D721Med (cell line): ENCODE results near the gene ZNF577.
"Not testable (repeated sequence)": the region's sequence is repeated elsewhere in the genome, so short reads cannot be mapped to it uniquely, and the experiment has no call there.

Experiments used
- DNase-seq: peaks from one replicate; pipeline ENCODE4 v3.0.0; 2011; ENCODE audit warnings: low spot score; ENCODE audit not compliant: insufficient read length
- FAIRE-seq: peaks from 2 replicates; lab custom pipeline; 2011; peaks lifted over from hg19 to GRCh38; lab: Jason Lieb, UNC
- TF ChIP-seq, protein P1 (sequence below): IDR thresholded peaks from 2 replicates; pipeline ENCODE4 v1.5.1; 2012; ENCODE audit warnings: mild to moderate bottlenecking, control low read depth; ENCODE audit not compliant: insufficient read depth; ENCODE audit errors: missing control alignments

ZNF577 gene

DNA sequence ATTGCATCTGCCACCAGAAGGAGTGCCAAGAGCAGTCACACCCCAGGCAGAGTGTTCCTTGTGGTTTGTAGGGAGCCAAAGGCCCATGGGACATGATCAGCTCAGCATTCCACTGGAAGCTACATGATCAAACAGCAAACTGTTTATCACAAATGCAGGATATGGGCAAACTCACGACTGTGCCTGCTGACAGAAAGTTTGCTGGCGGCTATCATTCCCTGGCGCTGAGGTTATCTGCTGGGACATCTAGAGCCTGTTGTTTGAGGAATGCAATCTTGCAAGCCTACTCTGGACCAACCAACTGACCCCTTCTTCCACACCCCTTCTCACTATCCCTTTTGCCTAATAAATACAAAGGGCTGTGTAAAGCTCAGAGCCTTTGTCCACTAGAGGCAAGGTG lies 31.9 kb upstream of the ZNF577 start:
- no peak for DNase-seq
- TF ChIP-seq, protein P1, sequence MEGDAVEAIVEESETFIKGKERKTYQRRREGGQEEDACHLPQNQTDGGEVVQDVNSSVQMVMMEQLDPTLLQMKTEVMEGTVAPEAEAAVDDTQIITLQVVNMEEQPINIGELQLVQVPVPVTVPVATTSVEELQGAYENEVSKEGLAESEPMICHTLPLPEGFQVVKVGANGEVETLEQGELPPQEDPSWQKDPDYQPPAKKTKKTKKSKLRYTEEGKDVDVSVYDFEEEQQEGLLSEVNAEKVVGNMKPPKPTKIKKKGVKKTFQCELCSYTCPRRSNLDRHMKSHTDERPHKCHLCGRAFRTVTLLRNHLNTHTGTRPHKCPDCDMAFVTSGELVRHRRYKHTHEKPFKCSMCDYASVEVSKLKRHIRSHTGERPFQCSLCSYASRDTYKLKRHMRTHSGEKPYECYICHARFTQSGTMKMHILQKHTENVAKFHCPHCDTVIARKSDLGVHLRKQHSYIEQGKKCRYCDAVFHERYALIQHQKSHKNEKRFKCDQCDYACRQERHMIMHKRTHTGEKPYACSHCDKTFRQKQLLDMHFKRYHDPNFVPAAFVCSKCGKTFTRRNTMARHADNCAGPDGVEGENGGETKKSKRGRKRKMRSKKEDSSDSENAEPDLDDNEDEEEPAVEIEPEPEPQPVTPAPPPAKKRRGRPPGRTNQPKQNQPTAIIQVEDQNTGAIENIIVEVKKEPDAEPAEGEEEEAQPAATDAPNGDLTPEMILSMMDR = no peak
- no peak for FAIRE-seq

DNA sequence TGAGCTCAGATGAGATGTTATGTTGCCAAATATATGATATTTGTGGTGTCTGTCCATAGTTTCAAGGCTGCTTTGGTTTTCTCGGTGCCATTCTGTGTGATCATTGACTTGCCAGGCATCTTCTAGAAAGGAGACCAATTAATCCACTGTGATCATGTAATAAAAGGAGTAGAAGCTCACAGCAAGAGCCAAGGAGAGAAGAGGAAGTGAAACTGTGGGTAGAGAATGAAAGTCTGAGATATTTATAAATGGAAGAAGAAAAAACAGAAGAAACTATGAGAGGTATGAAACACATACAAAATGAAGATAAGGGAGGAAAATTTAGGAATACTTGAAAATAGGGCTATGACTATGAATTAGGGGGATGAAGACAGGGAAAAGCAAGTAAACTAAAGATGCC lies 28.4 kb upstream of the ZNF577 start:
- DNase-seq = no peak
- TF ChIP-seq, protein P1 = no peak
- FAIRE-seq = no peak

DNA sequence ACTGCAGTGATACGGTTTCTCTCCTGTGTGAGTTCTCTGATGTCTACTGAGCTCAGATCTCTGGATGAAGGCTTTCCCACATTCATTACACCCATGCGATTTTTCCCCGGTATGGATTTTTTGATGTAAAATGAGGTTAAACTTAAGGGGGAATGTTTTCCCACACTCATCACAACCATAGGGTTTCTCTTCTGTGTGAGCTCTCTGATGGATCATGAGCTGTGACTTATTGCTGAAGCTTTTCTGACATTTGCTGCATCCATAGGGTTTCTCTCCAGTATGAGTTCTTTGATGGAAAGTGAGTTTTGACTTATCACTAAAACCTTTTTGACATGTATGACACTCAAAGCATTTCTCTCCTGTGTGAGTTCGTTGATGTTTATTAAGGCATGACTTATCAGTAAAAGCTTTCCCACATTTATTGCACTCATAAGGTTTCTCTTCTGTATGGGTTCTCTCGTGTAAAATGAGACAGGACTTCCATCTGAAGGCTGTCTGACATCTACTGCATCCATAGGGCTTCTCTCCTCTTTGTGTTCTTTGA lies 27.6 kb upstream of the ZNF577 start:
- DNase-seq = no peak
- FAIRE-seq = no peak
- TF ChIP-seq, protein P1 = no peak

DNA sequence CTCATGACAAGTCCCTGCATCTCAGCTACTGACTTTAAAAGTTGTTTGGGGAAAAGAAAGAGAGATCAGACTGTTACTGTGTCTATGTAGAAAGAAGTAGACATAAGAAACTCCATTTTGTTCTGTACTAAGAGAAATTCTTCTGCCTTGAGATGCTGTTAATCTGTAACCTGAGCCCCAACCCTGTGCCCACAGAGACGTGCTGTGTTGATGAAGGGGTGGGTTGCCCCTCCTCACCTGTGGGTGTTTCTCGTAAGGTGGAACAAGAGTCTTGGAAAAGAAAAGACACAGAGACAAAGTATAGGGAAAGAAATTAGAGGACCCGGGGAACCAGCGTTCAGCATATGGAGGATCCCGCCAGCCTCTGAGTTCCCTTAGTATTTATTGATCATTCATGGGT lies 20.2 kb upstream of the ZNF577 start:
- not testable (repeated sequence) for FAIRE-seq, DNase-seq

DNA sequence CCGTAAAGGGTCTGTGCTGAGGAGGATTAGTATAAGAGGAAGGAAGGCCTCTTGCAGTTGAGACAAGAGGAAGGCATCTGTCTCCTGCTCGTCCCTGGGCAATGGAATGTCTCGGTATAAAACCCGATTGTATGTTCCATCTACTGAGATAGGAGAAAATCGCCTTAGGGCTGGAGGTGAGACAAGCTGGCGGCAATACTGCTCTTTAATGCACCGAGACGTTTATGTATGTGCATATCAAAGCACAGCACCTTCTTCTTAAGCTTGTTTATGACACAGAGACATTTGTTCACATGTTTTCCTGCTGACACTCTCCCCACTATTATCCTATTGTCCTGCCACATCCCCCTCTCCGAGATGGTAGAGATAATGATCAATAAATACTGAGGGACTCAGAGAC lies 18.4 kb upstream of the ZNF577 start:
- not testable (repeated sequence) for FAIRE-seq, DNase-seq

DNA sequence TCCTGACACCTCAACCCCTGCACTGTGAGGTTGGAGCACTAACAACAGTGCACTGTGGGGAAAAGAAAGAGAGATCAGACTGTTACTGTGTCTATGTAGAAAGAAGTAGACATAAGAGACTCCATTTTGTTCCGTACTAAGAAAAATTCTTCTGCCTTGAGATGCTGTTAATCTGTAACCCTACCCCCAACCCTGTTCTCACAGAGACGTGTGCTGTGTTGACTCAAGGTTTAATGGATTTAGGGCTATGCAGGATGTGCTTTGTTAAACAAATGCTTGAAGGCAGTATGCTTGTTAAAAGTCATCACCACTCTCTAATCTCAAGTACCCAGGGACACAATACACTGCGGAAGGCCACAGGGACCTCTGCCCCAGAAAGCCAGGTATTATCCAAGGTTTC lies 17.9 kb upstream of the ZNF577 start:
- not testable (repeated sequence) for FAIRE-seq, DNase-seq

DNA sequence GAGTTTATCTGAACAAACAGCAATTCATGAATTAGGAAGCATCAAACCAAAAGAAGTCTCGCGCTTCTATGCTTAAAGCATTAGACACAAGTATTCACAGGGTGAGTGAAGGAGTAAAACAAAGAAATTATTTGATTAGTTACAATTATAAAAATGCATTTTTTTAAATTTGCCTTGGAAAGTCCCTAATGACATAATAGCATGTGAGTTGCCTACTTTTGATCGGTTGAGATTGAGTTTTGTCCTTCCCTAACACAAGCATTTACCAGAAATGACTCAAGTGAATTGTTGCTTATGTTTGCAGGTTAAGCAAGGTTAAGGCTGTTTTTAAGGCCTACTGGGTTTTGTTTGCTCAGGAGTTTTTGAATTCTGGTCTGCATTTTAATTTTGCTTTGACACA lies 17.5 kb upstream of the ZNF577 start:
- no peak for DNase-seq
- TF ChIP-seq, protein P1 = no peak
- FAIRE-seq = no peak

DNA sequence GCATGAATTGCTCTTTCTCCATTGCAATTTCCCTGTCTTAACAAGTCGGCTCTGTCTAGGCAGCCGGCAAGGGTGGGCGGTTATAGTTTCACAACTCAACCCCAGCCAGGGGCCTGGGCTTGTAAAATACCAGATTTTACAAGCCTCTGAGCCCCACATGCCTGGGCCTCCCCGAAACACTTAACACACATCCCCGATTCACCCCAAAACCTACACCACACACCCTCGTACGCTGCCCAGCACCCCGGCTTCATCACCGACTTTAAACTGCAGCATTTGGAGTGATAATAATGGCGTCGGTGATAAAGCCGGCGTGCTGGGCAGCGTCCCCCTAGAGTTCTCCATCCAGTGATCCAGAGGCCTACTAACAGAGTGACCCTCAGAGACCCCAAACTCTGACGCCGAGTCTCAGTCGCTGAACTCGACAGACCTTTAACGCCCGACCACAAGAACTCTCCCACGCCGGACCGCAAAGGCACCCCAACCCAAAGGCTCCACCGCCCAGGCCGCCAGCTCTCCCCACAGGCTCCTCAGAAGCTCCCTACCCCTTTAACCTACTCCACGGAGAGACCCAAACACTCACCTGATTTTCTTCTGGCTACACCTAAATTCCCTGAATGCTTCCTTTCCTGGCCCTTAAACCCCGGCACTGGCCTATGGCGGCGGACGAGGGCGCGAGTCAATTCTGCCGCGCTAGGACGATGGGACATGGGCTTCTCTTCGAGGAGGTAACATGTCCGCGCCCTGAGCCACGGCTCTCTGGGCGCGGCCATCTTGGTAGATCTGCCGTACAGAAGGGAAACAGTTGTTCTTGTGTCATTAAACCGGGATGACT lies 16.8 kb upstream of the ZNF577 start, which contains the start of gene ZNF649:
Gene ZNF649 (minus strand): TSS at position 687 of the 835 bp plus-strand sequence. CDS start 4,910 bp downstream, outside the sequence.
- TF ChIP-seq, protein P1 = peak; percentile 38
- DNase-seq (peak; percentile 71), FAIRE-seq (no peak)
